Naive thymus-derived CD8-positive, alpha-beta T cell (primary cell): ENCODE measurements around the gene DEFB119. TPM values are rescaled to one million over a fixed set of nuclear protein-coding genes. Genes with fewer than 3 reads are reported as not detected.
A peak's percentile ranks its signal among the peaks of the same experiment; 100 is the strongest.
"Not testable (repeated sequence)": the region's sequence is repeated elsewhere in the genome, so short reads cannot be mapped to it uniquely, and the experiment has no call there.

ENCODE experiments used
- ATAC-seq, 2 donors: fragments of 150-1000 bp; cut with Tn5 transposase in 1 of 2; sonication (Bioruptor Pico), chemical (Tn5 transposase) in 1 of 2; 1 replicate in 1 of 2; 2 replicates in 1 of 2; pipeline ENCODE4 v1.10.0; 2021; ENCODE audit warnings: mild to moderate bottlenecking in 2 of 2, moderate library complexity in 2 of 2
- POLR2A ChIA-PET: fragments of 350-600 bp; sonication (Branson Sonifier 250); formaldehyde crosslinking; loops from one replicate; lab custom pipeline; 2021; ENCODE audit warnings: antibody characterized with exemption; lab: Charles Lee
- DNase-seq, 10 donors: peaks; one replicate each; pipeline versions ENCODE4 v3.0.0 to v3.0.0-alpha.2; 2020 to 2022
- H3K27ac Mint-ChIP-seq, 10 donors: one replicate each; pipeline ENCODE4 v1.8.0; 2020 to 2022; ENCODE audit warnings: mild to moderate bottlenecking in 10 of 10, mixed read lengths in 10 of 10, moderate library complexity in 4 of 10, inconsistent platforms in 1 of 10
- H3K27me3 Mint-ChIP-seq, 5 donors: one replicate each; pipeline ENCODE4 v1.8.0; 2021 to 2022; ENCODE audit warnings: mixed read lengths in 5 of 5
- H3K36me3 Mint-ChIP-seq, 3 donors: one replicate each; pipeline ENCODE4 v1.8.0; 2020 to 2022; ENCODE audit warnings: mixed read lengths in 3 of 3, mild to moderate bottlenecking in 2 of 3, inconsistent platforms in 1 of 3
- H3K4me1 Mint-ChIP-seq, 4 donors: one replicate each; pipeline ENCODE4 v1.8.0; 2021 to 2022; ENCODE audit warnings: mixed read lengths in 4 of 4
- H3K4me3 Mint-ChIP-seq, 10 donors: one replicate each; pipeline ENCODE4 v1.8.0; 2020 to 2022; ENCODE audit warnings: mild to moderate bottlenecking in 10 of 10, mixed read lengths in 10 of 10, moderate library complexity in 6 of 10, inconsistent platforms in 1 of 10
- H3K9me3 Mint-ChIP-seq, 9 donors: one replicate each; pipeline ENCODE4 v1.8.0; 2020 to 2022; ENCODE audit warnings: mixed read lengths in 9 of 9, mild to moderate bottlenecking in 3 of 9, inconsistent platforms in 1 of 9, moderate library complexity in 1 of 9
- polyA plus RNA-seq, 3 donors: library from polyadenylated mRNA; unstranded; fragments of 300-500 nt; fragmentation: Illumina TruSeq; gene quantifications; one replicate each; pipeline ENCODE4 v1.2.3, GENCODE V29; 2021
- total RNA-seq, 8 experiments: library from RNA in 2 of 8; stranded (reverse) in 2 of 8; gene quantifications; one replicate each; pipeline ENCODE4 v1.2.3 and lab custom pipeline; 2021 to 2026

The DEFB119 gene, protein sequence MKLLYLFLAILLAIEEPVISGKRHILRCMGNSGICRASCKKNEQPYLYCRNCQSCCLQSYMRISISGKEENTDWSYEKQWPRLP
- total RNA-seq, result not detected
- not detected for polyA plus RNA-seq
- 0 reads per million in 6 experiments for total RNA-seq (lab: John Stamatoyannopoulos, UW)

GRCh38 chr20:31390490-31390889 lies at the start of gene DEFB119:
Gene DEFB119, minus strand, starts transcription at chr20:31390590. Its CDS starts 107 bp downstream, at chr20:31390483.
- DNase-seq, result no peak
- Mint-ChIP-seq H3K36me3 (no peaks in the 10 kb centered on the region), H3K27me3 (peaks cover 15 to 34% (median 20%) of the 10 kb centered on the region in 5 donors)

GRCh38 chr20:31430568-31431115 lies 40.3 kb upstream of the DEFB119 start:
- H3K4me1 Mint-ChIP-seq, result no peaks in the 10 kb centered on the region
- POLR2A ChIA-PET, result no interaction called here

More at GRCh38 chr20:31390490-31390889, at the start of gene DEFB119:
- POLR2A ChIA-PET, result no interaction called here
- Mint-ChIP-seq H3K27ac (peak within 1 kb of the TSS in 2 of 10 donors; percentile 21 to 35), H3K9me3 (peaks cover 0 to 7% (median 0%) of the 10 kb centered on the region in 9 donors), H3K4me3 (no peak within 1 kb of the TSS), H3K4me1 (no peaks in the 10 kb centered on the region)
- no peak for ATAC-seq

DNA sequence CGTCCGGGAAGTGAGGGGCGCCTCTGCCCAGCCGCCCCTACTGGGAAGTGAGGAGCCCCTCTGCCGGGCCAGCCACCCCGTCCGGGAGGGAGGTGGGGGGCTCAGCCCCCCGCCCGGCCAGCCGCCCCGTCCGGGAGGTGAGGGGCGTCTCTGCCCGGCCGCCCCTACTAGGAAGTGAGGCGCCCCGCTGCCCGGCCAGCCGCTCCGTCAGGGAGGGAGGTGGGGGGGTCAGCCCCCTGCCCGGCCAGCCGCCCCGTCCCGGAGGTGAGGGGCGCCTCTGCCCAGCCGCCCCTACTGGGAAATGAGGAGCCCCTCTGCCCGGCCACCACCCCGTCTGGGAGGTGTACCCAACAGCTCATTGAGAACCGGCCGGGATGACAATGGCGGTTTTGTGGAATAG lies 37.2 kb upstream of the DEFB119 start:
- ATAC-seq, H3K9me3 Mint-ChIP-seq, POLR2A ChIA-PET, H3K4me1 Mint-ChIP-seq, DNase-seq, H3K36me3 Mint-ChIP-seq, H3K4me3 Mint-ChIP-seq, H3K27ac Mint-ChIP-seq: not testable (repeated sequence)
- peaks cover 4 to 14% (median 10%) of the 10 kb centered on the region in 5 donors for H3K27me3 Mint-ChIP-seq

More at GRCh38 chr20:31430568-31431115, 40.3 kb upstream of the DEFB119 start:
- H3K27ac Mint-ChIP-seq, result no peak overlapping the region
- H3K36me3 Mint-ChIP-seq, result peaks cover 0 to 7% (median 0%) of the 10 kb centered on the region in 3 donors
- ATAC-seq (no peak), DNase-seq (no peak)
- no peak overlapping the region for H3K4me3 Mint-ChIP-seq
- H3K9me3 Mint-ChIP-seq, result peaks cover 0 to 10% (median 4%) of the 10 kb centered on the region in 9 donors
- peaks cover 13 to 25% (median 15%) of the 10 kb centered on the region in 5 donors for H3K27me3 Mint-ChIP-seq

DNA sequence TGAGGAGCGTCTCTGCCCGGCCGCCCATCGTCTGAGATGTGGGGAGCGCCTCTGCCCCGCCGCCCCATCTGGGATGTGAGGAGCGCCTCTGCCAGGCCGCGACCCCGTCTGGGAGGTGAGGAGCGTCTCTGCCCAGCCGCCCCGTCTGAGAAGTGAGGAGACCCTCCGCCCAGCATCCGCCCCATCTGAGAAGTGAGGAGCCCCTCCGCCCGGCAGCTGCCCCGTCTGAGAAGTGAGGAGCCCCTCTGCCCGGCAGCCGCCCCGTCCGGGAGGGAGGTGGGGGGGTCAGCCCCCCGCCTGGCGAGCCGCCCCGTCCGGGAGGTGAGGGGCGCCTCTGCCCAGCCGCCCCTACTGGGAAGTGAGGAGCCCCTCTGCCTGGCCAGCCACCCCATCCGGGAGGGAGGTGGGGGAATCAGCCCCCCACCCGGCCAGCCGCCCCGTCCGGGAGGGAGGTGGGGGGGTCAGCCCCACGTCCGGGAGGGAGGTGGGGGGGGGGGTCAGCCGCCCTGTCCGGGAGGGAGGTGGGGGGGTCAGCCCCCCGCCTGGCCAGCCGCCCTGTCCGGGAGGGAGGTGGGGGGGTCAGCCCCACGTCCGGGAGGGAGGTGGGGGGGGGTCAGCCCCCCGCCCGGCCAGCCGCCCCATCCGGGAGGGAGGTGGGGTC lies 36.6 kb upstream of the DEFB119 start:
- H3K4me1 Mint-ChIP-seq, H3K9me3 Mint-ChIP-seq, ATAC-seq, DNase-seq, H3K27ac Mint-ChIP-seq, H3K4me3 Mint-ChIP-seq, POLR2A ChIA-PET, H3K27me3 Mint-ChIP-seq, H3K36me3 Mint-ChIP-seq: not testable (repeated sequence)

DNA sequence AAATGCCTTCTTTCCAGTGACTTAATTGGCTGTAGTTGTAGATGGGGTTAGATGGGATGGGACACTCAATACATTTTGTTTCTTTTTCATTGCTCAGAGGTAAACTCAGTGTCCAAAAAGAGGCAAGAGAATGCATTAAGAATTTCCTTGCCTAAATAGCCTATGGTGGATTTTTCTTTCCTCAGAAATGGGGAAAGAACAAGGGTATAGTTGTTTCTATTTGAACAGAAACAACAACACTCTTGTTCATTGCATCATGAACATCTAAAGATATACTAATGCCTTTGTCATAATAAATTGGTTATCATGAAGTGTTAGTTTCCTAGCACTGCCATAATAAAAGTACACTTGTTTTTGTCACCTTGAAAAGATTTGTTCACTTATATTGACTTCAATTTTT lies 35.4 kb upstream of the DEFB119 start:
- Mint-ChIP-seq H3K4me1 (no peaks in the 10 kb centered on the region), H3K27ac (no peak overlapping the region), H3K27me3 (peaks cover 2 to 9% (median 5%) of the 10 kb centered on the region in 5 donors), H3K4me3 (no peak overlapping the region), H3K36me3 (peaks cover 0 to 7% (median 0%) of the 10 kb centered on the region in 3 donors), H3K9me3 (peaks cover 0 to 10% (median 4%) of the 10 kb centered on the region in 9 donors)
- DNase-seq (no peak), ATAC-seq (no peak)
- POLR2A ChIA-PET, result no interaction called here

GRCh38 chr20:31418307-31418706 lies 27.9 kb upstream of the DEFB119 start:
- DNase-seq, result no peak
- peaks cover 0 to 10% (median 0%) of the 10 kb centered on the region in 9 donors for H3K9me3 Mint-ChIP-seq
- no peaks in the 10 kb centered on the region for H3K36me3 Mint-ChIP-seq
- no peak for ATAC-seq
- H3K4me1 Mint-ChIP-seq, result no peaks in the 10 kb centered on the region
- no peak overlapping the region for H3K4me3 Mint-ChIP-seq
- POLR2A ChIA-PET, result no interaction called here
- no peak overlapping the region for H3K27ac Mint-ChIP-seq
- H3K27me3 Mint-ChIP-seq, result peaks cover 11 to 39% (median 16%) of the 10 kb centered on the region in 5 donors

- H3K9me3 Mint-ChIP-seq, result peaks cover 0 to 10% (median 0%) of the 10 kb centered on the region in 9 donors
- H3K27me3 Mint-ChIP-seq, result peaks cover 11 to 41% (median 18%) of the 10 kb centered on the region in 5 donors
- DNase-seq (no peak), ATAC-seq (no peak)
- H3K4me1 Mint-ChIP-seq, result no peaks in the 10 kb centered on the region
- H3K36me3 Mint-ChIP-seq, result no peaks in the 10 kb centered on the region
- POLR2A ChIA-PET, result no interaction called here
- H3K4me3 Mint-ChIP-seq, result no peak overlapping the region
- no peak overlapping the region for H3K27ac Mint-ChIP-seq
These were observed 25.3 kb upstream of the DEFB119 start for GRCh38 chr20:31415653-31416052.

- Mint-ChIP-seq H3K27me3 (peaks cover 12 to 41% (median 19%) of the 10 kb centered on the region in 5 donors), H3K36me3 (no peaks in the 10 kb centered on the region), H3K9me3 (peaks cover 0 to 4% (median 0%) of the 10 kb centered on the region in 9 donors), H3K4me3 (no peak overlapping the region), H3K27ac (no peak overlapping the region), H3K4me1 (no peaks in the 10 kb centered on the region)
- POLR2A ChIA-PET, result no interaction called here
- DNase-seq (no peak), ATAC-seq (no peak)
These were observed 24.0 kb upstream of the DEFB119 start for GRCh38 chr20:31414381-31414780.

GRCh38 chr20:31410011-31410410 lies 19.6 kb upstream of the DEFB119 start:
- ATAC-seq (no peak), DNase-seq (no peak)
- H3K4me1 Mint-ChIP-seq, result no peaks in the 10 kb centered on the region
- H3K4me3 Mint-ChIP-seq, result no peak overlapping the region
- H3K9me3 Mint-ChIP-seq, result no peaks in the 10 kb centered on the region
- H3K36me3 Mint-ChIP-seq, result no peaks in the 10 kb centered on the region
- POLR2A ChIA-PET, result no interaction called here
- peaks cover 7 to 33% (median 27%) of the 10 kb centered on the region in 5 donors for H3K27me3 Mint-ChIP-seq
- no peak overlapping the region for H3K27ac Mint-ChIP-seq

GRCh38 chr20:31406115-31406514 lies 15.7 kb upstream of the DEFB119 start, which contains the start of gene DEFB121:
Gene DEFB121, minus strand, starts transcription at chr20:31406215. Its CDS starts 63 bp downstream, at chr20:31406152.
- POLR2A ChIA-PET, result no interaction called here
- Mint-ChIP-seq H3K36me3 (no peaks in the 10 kb centered on the region), H3K4me3 (no peak within 1 kb of the TSS), H3K27ac (no peak within 1 kb of the TSS), H3K9me3 (no peaks in the 10 kb centered on the region), H3K27me3 (peaks cover 3 to 21% (median 15%) of the 10 kb centered on the region in 5 donors), H3K4me1 (no peaks in the 10 kb centered on the region)
- ATAC-seq (no peak), DNase-seq (no peak)

DNA sequence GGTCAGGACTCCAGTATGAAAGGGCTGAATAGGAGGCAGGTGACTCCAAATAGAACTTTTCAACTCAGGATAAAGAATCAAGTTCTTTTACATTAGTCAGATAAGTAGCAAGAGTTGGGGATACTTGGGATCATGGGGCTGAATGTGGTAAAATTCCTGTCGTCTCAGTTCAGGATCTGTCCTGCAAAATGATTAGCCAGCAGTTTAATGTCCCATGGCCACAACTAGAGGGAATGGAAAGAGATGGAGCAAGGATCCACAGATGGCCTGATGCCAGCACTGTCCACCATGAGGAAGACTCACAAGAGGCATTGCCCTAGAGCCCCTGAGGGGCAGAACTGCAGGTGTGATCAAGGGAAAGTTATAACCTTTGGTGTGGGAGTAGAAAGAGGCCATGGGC lies 13.5 kb upstream of the DEFB119 start:
- H3K4me3 Mint-ChIP-seq, result no peak overlapping the region
- H3K36me3 Mint-ChIP-seq, result no peaks in the 10 kb centered on the region
- H3K9me3 Mint-ChIP-seq, result peaks cover 0 to 2% (median 0%) of the 10 kb centered on the region in 9 donors
- POLR2A ChIA-PET, result no interaction called here
- peaks cover 2 to 29% (median 18%) of the 10 kb centered on the region in 5 donors for H3K27me3 Mint-ChIP-seq
- no peaks in the 10 kb centered on the region for H3K4me1 Mint-ChIP-seq
- no peak overlapping the region for H3K27ac Mint-ChIP-seq
- no peak for DNase-seq
- no peak for ATAC-seq

DNA sequence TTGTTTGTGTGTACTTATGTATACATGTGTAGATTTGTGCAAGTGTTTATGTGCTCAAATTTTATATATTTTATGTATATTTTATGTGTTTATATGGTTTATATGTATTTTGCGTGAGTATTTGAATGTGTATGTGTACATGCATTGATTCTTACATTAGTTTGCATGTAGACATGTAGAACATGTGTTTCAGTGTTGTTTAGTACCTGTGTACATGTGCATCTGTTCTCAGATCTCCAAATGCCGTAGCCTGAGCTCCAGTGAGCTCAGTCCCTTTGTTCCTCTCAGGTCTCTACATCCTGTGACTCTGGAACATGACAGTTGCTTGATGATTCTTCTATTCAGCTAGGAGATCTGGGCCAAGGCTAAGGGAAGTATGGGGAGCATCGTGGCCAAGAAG lies 4.5 kb upstream of the DEFB119 start:
- Mint-ChIP-seq H3K4me3 (no peak overlapping the region), H3K9me3 (peaks cover 0 to 7% (median 0%) of the 10 kb centered on the region in 9 donors)
- POLR2A ChIA-PET, result no interaction called here

DNA sequence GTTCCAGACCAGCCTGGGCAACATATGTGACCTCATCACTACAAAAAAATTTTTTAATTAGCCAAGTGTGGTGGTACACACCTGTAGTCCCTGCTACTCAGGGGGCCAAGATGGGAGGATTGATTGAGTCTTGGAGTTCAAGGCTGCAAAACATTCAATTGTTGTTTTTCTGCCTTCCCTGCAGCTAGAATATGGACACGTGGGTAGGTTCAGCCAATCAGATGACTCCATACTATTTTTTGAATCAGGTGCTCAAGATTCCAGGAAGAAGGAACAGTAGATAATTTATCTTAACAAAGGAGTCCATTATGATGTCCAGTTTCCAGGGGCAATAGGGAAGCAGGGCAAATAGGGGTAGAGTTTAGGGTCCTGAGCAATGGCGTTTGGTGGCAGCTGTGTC lies 2.4 kb upstream of the DEFB119 start:
- Mint-ChIP-seq H3K27me3 (peaks cover 14 to 32% (median 28%) of the 10 kb centered on the region in 5 donors), H3K36me3 (no peaks in the 10 kb centered on the region), H3K9me3 (peaks cover 0 to 7% (median 0%) of the 10 kb centered on the region in 9 donors), H3K27ac (no peak overlapping the region), H3K4me3 (no peak overlapping the region), H3K4me1 (no peaks in the 10 kb centered on the region)
- ATAC-seq (no peak), DNase-seq (no peak)
- POLR2A ChIA-PET, result no interaction called here

More for the DNA sequence above, 4.5 kb upstream of the DEFB119 start:
- no peaks in the 10 kb centered on the region for H3K4me1 Mint-ChIP-seq
- H3K36me3 Mint-ChIP-seq, result no peaks in the 10 kb centered on the region
- no peak overlapping the region for H3K27ac Mint-ChIP-seq
- DNase-seq (no peak), ATAC-seq (no peak)
- H3K27me3 Mint-ChIP-seq, result peaks cover 6 to 26% (median 22%) of the 10 kb centered on the region in 5 donors
